KBM-7 (cell line): ENCODE measurements around the gene DPT.
"Not testable (repeated sequence)": the region's sequence is repeated elsewhere in the genome, so short reads cannot be mapped to it uniquely, and the experiment has no call there.

ENCODE experiments used
- DNase-seq: peaks from one replicate; pipeline ENCODE4 v3.0.0-alpha.2; 2015
- in situ Hi-C: fragments of 300-500 bp; cut with MboI; formaldehyde crosslinking; loops from 2 replicates; pipeline ENCODE4 v1.14.3; 2020; ENCODE audit warnings: low sequenced_read_pairs, low pct_unique_long_range_greater_than_20kb, mixed read lengths

DPT gene

DNA sequence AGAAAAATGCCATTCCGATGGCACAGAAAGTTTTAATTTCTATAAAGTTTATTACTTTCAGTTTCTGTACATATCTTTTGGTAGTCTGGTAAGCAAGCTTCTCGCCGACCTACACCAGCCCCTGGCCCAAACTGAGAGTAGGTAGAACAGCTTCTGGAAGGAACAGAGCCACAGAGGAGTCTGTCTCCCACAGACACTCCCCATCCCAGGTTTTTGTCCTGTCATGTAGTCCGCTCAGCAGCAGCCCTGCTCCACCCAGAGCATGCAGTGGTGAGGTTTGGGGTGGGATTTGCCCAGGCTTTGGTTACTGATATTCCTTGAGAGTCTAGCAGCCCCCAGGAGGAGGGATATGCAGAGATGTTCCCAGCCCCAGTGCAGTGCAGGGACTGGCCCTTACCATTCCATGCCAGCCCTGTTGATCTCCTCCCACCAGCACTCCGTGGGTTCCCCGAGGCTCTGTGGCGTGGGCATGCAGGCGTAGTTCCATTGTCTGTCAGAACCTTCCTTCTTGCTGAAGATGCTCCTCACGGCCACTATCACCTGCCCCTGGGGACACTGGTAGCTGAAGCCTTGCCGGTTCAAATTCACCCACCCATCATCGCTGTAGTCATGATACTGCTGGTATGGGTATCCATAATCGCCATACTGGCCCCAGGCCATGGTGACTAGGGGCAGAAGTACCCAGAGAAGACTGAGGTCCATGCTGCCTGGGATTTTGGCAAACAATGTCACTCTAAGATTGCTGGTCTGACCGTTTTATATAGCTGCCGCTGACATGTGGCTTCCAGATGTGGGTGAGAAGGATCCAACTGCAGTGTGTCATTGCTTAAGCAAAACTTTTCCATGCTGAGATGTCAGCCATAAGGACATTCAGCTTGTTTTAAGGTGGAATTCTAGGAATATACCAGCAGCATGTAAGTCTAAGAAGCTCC is at the start of gene DPT:
DPT (minus strand) TSS at position 734 of the 932 bp plus-strand sequence; CDS start at position 702, 32 bp downstream.
- in situ Hi-C loops: no loop called here
- no peak for DNase-seq

DNA sequence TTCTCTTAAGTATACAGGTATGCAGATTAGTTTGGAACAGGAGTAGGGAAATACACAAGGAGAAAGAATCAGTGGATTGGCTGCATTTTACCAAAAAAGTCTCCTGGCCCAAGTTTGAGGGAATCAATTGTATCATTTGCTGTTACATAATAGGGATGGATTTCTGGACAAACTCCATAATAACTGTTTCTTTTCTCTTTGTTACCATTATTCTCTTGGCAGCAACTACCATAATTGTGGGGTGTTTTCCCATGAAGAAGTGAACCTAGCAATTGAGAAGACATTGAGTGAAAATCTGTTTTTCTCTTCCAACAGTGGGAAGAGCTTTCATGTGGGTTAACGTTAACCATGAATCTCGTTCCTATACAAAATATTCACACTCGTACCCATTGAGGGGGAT is 46.4 kb upstream of the DPT start:
- DNase-seq: no peak
- in situ Hi-C loops: no loop called here

DNA sequence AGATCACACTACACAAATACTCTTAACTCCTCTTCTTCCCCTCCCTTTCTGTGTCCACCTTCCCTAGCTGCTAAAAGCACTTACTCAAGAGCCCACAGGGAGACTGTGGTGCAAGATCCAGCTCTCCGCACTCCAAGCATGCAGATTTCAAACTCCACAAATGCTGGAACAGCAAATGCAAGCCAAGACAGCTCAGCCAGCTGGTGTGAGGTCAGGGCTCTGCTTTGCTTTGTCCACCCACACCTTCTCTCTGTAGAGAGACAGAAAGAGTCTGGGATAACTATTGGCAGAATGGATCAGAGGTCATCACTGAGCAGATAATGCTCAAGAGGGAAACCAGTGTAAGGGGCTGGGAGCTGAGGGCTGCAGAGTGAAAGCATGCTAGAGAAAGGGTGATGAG is 45.2 kb upstream of the DPT start:
- in situ Hi-C loops: no loop called here
- DNase-seq: no peak

DNA sequence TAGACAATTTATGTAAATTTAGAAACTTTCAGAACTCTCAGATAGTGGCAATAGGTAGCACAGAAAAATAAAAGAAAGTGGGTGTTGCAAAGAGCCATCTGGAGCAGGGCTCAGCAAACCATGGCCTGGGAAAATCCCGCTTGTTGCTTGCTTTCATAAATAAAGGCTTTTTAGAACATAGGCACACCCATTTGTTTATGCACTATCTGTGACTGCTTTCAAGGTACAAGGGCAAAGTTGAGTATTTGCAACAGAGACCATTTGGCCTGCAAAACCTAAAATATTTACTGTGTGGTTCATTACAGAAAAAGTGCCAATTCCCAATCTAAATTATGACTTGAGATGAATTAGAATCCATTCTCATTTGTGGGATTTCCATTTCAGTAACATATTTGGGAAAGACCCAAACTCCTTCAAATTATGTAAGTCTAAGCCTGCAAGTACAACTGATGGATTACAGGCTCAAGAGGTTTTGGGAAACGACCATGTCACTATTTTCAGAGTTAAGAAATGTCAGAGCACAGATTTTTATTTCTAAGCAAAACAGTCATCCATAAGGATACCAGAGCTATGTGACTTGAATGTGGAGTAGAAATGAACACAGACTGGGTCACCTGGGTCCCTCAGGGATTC is 43.5 kb upstream of the DPT start:
- in situ Hi-C loops: no loop called here

DNA sequence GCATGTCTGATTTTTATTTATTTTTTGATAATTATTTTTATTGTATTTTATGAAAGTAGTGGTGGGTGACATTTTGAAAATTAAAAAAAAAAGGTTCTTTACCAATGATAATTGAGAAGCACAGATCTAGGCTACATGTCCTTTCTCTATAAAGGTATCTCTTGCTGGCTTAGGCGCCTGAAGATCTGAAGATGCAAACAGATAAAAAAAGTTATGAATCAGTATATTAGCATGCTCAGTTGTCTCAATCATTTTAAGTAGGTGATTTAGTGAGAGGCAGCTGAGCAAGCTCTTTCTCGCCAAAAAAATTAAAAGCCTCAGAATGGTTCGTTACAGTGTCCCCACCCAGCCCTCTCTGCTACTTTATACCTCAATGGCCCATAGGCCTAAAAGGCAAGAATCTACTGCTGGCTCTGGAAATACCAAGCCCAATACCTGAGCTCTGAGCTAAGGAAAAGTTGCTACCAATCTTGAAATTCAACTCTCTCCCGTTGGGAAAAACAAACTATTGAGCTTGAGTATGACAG is 42.2 kb upstream of the DPT start:
- no peak for DNase-seq

More for the DNA sequence above, 43.5 kb upstream of the DPT start:
- DNase-seq: no peak

DNA sequence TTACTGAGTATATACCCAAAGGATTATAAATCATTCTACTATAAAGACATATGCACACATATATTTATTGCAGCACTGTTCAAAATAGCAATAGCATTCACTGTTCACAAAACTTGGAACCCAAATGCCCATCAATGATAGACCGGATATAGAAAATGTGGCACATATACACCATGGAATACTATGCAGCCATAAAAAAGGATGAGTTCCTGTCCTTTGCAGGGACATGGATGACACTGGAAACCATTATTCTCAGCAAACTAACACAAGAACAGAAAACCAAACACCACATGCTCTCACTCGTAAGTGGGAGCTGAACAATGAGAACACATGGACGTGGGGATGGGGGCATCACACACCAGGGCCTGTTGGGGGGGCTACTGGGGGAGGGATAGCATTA is 40.9 kb upstream of the DPT start:
- in situ Hi-C loops: not testable (repeated sequence)

More for the DNA sequence above, 42.2 kb upstream of the DPT start:
- in situ Hi-C loops: no loop called here

DNA sequence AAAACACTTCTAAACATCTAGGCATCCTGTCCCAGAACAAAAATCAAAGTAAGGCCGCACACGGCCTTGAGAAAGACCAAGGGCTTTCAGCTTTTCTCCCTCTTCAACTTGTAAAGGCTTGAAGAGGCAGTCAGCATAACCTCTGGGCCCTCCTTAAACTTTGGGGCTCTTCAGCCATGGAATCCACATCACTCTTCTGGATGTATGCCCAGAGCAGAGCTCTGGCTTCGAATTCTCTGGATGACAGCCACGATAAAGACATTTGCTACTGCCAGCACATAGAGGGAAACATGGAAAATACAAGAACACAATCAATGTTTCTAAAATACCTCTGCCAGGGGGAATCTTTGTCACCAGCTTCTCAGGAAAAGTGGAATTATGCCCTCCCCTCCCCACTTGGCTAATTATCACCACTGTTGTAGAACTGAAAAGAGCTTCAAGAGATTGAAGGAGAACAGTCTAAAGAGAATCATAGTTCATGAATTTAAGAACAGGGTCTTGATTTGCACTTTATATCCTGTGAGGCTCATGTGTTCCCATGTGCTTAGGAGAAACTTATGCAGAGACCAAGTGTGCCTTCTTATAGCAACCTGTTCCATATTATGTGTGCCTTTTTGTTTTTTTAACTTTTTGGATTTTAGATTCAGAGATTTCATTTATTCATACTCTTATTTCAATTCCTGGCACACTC is 39.0 kb upstream of the DPT start:
- DNase-seq: no peak
- in situ Hi-C loops: no loop called here

More for the DNA sequence above, 40.9 kb upstream of the DPT start:
- not testable (repeated sequence) for DNase-seq

DNA sequence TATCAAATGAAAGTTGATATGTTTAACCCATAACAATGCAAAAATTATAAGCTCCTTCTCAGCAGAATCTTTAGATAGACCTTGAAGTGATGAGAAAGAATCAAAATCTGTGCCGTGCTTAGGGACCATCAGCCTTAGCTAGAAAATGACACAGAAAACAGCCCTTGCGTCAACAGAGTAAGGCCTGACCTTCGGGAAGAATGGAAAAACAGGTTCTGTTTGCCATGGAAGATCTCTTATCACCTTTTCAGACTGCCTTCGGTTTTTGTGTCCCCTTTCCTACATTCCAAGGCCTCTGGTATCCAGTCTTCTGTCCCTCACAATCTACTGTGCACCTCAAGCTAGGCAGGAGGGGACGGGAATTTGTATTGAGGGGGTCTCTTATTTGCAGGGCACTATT is 37.6 kb upstream of the DPT start:
- in situ Hi-C loops: no loop called here
- DNase-seq: no peak

DNA sequence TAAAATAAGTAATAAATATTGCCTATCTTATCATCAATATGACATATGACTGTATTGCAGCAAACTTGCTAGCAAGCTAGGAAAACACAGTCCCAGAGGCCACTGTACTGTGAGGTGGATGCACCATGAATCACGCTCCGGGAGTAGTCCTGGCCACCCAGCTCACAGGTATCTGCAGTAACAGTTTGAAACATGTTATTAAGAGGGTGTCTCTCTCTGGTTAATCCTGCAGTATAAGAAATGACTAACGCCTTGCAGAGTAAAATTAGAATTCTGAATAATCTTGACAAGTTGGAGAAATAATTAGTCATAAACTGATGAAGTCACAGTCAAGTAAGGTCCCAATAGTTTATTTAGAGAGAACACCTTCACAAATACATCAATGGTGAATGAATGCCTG is 34.0 kb upstream of the DPT start:
- in situ Hi-C loops: no loop called here
- DNase-seq: no peak

DNA sequence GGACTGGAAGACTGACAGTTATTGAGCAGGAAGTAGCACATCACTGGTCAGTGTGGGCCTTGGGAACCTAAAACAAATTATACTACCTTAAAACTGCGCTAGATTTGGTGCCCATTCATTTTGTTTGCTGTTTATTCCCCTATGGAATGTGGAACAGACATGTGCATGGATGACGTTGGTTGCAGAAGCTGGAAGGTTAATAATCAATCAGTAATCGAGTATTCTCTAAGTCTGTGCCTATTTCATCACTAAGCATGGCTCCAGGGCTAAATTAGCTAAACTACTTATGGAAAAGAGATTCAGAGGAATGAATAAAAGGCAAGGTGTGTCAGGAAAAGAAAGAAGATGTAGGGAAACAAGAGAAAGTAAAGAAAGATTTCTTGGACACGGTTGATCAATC is 33.5 kb upstream of the DPT start:
- DNase-seq: no peak
- in situ Hi-C loops: no loop called here

DNA sequence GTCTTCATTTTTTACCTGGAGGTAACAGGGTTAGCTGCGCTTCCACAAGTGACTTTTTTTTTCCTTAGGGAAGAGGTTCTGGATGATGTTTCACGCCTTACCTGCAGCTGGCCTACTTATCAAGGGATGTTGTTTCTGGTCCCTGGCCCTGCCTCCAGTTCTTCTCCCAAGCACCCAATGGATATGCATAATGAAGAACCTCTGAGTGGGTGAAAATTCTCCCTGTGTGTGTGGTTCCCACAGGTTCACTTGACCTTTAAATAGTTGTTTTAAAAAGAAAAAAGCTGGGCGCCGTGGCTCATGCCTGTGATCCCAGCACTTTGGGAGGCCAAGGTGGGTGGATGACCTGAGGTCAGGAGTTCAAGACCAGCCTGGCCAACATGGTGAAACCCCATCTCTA is 31.8 kb upstream of the DPT start:
- DNase-seq: no peak
- in situ Hi-C loops: no loop called here

DNA sequence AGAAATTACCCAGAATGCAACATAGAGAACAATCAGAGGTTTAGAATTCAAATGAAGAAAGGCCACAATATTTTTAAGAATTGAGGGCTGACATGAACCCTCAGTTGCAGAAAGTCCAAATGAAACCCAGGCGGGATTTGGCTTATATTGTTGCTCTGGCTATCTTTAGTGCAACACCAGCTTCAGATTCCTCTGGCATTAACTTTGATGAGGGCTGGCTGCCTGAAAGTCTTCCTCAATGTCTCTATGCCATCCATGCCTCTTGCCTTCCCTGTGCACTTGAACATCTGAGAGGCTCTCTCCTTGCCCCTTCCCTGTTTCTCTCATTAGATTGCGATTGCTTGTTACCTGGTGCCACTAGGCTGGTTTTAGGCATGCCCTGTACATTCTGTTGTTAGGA is 31.2 kb upstream of the DPT start:
- in situ Hi-C loops: no loop called here
- no peak for DNase-seq

DNA sequence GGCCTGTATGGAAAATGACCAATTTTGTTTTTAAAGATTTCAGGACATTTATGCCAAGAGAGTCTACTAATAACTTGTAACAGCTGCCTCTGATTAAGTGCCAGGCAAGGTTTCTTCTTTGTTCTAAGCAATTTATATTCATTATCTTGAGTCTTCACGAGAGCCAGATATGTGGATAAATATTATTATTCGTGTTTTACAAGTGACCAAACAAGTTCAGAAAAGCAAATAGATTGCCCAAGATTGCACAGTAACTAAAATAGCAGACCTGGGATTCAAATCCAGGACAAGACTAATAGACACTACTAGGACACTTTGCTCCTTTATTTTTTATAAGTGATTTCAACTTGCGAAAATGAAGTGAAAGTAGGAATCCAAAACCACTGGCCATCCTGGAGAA is 30.1 kb upstream of the DPT start:
- no peak for DNase-seq
- in situ Hi-C loops: no loop called here

DNA sequence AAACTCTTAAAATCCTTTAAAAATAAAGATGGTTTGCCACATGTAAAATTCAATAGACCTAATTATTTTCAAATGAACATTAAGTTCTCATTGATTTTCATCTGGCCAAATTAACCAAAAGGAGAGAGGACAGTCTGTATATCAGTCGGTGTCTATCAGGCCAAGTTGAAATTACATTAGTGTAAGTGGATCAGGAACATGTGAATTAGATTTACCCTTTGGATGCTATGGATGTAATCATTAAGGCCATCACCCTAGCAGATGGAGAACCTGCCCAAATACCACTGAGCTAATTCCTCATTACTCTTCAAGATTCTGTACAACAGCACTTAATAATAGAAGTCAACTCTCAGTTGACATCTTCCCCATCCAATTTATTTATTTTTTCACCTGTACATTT is 29.5 kb upstream of the DPT start:
- no peak for DNase-seq
- in situ Hi-C loops: no loop called here

DNA sequence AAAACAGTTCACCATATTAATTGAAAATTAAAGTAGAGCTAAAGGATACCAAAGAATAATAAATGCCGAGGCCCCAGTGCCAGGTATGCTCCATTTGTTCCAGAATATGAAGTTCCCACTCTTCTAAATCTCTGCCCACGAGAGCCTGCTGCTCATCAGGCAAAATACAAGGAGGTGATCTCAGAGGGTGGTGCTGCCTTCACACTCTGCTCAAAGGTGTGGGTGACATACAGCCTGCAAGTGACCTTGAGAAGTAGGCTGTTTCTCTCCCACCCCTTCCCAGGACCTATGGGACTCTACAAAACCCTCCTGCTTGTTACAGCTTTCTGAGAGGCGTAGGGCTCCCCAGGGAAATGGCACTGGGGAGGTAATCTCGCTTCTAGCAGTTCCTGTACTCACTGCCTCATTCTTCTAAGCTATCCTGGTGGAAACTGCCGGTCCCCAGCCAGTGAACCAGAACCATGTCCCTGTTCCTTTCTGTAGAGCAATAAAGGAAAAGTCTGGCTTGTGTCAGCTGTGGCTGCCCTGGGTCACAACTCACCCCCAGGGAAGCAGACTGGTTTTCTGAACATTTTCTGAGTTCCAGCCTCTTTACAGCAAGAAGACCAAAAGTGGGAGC is 26.9 kb upstream of the DPT start:
- in situ Hi-C loops: no loop called here

DNA sequence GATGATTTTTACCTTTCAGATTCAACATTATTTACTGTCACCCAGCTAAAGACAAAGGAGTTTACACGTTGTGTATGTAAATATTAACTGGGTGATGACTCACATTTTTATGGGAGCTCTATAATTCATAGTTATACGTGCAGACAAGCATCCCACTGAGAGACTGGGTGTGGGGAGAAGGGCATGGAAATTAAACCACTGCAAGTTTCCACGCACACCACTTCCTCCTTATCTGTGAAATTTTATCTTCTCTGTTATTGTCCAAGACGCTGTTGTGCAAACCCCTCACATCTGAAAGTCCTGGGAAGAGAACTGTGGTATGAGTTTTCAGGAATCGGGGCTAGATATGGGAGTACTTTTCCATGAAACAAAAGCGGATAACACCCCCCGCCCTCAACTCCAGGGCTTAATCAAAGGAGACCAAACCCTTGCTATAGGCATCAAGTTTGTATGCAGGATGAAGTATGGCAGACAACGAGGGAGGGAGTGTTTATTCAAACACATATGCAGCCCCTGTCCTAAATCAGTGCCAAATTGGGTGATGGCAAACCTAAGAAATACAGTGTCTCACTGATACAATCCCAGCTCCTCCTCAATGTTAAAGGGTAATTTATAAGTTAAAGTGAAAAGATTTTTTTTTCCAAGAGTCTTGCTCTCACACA is 23.3 kb upstream of the DPT start:
- peak; percentile 11 for DNase-seq

More for the DNA sequence above, 26.9 kb upstream of the DPT start:
- no peak for DNase-seq

DNA sequence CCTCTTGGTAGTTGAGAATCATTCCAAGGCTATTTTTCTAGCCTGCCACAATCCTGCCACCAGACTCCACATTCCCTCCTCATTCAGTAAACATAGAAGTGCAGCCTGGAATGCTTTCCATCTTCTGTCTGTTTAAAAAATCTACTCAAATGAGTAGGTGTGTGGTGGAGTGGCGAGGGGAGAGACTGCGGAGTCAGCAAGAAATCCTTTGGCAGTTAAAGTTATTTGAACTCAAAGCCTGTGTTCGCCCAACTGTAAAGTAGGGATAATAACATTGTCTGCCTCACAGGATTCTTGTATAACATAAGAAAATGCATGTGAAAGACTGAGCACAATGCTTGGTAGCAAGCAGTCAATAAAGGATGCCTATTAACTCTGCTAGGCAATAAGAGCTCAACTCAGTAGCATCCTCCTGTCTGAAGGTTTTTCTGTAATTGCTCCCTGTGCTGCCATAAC is 22.2 kb upstream of the DPT start:
- in situ Hi-C loops: no loop called here
- DNase-seq: no peak

More for the DNA sequence above, 23.3 kb upstream of the DPT start:
- in situ Hi-C loops: no loop called here

DNA sequence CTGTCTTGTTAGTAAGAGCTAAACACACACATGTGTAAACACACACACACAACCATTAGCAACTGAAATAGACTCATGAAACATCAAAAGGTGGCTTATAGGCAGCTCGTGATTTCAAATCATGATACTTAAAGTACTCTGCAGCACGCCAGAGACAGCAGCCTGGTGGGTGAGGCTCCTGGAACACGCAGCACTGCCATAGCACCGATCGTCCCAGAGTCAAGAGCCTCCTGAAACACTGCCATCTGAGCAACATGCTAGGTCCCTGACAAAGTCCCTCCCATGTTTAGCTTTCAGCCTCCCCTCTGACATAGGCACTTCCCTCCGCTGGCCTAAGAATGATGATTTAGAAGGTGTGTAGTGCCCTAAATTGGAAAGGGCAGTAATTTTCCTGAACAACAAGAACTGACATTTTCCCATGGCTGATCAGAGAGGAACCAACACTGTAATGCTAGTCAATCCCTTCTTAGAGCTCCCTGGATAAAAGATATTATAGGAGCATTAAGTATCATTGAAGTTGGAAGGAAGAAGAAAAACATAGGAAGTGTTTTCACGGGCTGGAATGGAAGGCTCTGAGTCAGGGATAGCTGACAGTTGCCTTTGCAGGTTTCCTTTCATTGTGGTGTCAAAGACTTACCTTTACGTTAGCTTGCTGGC is 14.1 kb upstream of the DPT start:
- no peak for DNase-seq
- in situ Hi-C loops: no loop called here
